HG02852 (cell line): ENCODE results near the gene KRT28.
"Not testable (repeated sequence)": the region's sequence is repeated elsewhere in the genome, so short reads cannot be mapped to it uniquely, and the experiment has no call there.

Experiments
- ATAC-seq: cut with Tn5 transposase; IDR thresholded peaks from one replicate; pipeline ENCODE4 v1.9.1; 2021; ENCODE audit warnings: mild to moderate bottlenecking, moderate library complexity; ENCODE audit not compliant: unreplicated experiment

Gene KRT28

GRCh38 chr17:40779181-40779909, 20.4 kb downstream of the KRT28 start:
- no peak for ATAC-seq

DNA sequence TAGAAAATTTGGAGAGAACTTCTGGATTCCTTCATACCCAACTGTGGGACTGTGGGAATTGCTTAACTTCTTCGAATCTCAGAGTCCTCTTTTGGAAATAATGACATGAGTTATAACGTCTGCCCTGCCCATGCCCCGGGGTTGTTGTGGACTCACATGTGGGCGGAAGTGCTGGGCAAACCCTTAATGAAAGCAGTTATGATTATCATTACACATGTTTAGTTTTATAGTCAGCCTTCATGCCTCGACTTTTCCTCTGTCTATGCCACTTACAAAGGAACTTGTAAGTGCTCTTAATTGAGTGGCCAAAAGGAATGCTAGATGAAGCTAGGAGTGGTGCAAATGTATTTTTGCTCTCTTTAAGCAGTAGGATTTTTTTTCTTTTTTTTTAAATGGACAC, 21.3 kb downstream of the KRT28 start:
- no peak for ATAC-seq

DNA sequence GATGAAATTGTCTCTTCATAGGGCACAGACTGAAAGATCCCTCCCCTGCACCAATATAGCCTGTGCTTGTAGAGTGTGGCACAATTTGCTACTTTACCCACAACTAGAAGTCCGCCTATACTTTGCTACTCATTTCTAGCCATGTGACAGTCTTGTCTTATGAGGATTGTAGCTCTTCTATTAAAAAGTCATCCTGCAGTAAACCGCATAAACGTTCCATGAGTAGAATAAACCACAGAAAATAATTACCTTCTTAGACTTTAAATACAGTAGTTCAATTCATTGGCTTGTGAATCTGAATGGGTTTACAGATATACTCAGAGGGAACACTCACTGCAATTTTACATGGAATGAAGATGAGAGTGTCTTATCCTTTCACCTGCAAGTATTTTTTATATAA, 21.8 kb downstream of the KRT28 start:
- ATAC-seq: no peak

DNA sequence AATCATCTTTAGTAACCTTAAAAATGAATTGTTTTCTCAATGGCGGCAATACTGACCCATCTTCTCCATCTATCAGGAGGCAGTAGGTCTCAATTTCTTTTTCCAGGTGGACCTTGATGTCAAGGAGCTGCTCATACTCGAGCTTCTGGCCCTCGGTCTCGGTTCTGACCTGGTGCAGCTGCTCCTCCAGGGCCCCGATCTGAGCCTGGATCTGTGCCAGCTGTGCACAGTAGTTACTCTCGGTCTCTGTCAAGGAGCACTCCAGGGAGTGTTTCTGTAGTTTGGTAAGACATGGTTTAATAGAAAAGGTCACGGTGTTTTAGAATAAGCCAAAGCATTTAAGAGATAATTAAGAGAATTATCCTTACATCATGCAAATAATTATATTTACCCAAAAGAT, 22.3 kb downstream of the KRT28 start:
- no peak for ATAC-seq

- ATAC-seq: no peak
These were observed 23.8 kb downstream of the KRT28 start for GRCh38 chr17:40775945-40776344.

DNA sequence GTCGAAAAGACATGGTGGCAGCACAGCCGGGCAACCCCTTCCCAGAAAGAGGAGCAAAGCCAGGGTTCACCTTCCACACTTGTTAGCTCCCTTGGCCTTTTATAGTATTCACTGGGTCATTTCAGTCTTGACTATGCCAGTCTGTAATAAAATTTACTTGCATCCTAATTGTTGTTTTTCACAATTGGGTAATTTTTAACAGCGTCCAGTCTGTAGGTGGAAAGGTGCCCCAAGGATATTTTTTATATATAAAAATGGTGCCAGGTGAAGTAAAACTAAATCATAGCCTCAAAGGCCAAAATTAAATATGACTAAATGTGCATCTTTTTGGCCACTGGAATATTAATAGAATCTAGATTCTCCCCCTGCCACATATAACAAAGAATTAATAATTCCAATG, 27.7 kb downstream of the KRT28 start, which contains the start of gene KRT26:
Gene KRT26 (minus strand): TSS at position 101 of the 400 bp plus-strand sequence. CDS start 88 bp downstream, at position 13.
- ATAC-seq: no peak

GRCh38 chr17:40765657-40766056, 34.1 kb downstream of the KRT28 start:
- no peak for ATAC-seq

- no peak for ATAC-seq
These were observed 36.0 kb downstream of the KRT28 start for GRCh38 chr17:40763752-40764151.

DNA sequence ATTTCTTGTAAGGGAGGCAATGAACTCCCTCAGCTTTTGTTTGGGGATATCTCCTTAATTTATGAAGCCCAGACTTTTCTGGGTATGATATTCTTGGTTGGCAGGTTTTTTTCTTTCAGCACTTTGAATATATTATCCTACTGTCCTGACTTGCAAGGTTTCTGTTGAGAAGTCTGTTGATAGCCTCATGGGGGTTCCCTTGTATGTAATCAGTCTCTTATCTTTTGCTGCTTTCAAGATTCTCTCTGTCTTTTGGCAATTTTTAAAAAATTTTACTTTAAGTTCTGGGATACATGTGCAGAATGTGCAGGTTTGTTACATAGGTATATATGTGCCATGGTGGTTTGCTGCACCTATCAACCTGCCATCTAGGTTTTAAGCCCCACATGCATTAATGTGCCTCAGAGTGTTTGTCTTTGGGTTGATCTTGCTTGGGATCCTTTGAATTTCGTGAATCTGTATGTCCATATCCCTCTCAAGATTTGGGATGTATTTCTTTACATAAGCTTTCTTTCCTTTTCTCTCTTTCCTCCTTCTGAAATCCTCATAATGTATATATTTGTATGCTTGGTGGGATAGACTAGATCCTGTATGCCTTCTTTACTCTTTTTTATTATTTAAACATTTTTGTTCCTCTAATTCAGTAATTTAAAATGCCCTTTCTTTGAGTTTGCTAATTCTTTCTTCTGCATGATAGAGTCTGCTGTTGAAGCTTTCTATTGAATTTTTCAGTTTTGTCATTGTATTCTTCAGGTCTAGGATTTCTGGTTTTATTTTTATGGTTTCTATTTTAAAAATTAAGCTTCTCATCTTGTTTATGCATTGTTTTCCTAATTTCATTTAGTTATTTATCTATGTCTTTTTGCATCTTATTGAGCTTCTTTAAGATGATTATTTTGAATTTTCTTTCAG, 39.4 kb downstream of the KRT28 start:
- no peak for ATAC-seq

DNA sequence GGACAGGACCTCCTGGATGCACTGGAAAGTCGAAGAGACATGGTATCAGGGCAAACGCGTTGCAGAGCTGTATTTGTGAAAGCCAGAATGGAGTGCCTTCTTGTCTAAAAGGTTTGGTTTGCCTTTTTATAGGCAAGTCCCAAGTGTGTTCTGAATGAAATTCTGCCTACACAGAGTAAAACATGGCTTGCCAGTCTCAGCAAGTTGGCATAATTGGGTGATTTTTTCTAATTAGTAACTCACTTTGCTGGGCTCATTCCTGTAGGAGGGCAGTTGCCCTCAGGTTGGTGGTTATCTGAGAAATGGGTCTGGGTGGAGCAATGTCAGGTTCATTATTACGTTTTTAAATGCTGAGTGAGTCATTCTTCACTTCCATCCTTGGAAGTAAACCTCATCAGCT, 44.5 kb downstream of the KRT28 start, which contains the start of gene KRT25:
Gene KRT25 (minus strand): TSS at position 101 of the 400 bp plus-strand sequence. CDS start 60 bp downstream, at position 41.
- no peak for ATAC-seq

GRCh38 chr17:40753804-40754203, 46.0 kb downstream of the KRT28 start:
- no peak for ATAC-seq

DNA sequence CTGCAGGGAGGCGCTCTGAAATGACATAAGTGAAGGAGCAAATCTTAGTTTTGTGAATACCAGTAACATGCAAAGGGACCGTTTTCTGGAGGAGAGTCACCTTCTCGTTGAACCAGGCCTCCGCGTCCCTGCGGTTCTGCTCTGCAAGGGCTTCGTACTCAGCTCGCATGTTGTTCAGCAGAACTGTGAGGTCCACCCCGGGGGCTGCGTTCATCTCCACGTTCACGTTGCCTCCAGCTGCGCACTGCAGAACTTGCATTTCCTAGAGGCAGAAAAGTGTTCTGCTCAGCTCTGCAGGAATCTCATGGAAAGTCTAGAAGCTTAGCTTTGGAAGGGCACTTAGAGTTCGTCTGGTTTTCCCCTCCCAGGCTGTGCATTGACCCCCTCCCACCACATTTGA, 48.7 kb downstream of the KRT28 start:
- no peak for ATAC-seq

GRCh38 chr17:40750391-40750790, 49.4 kb downstream of the KRT28 start:
- no peak for ATAC-seq

DNA sequence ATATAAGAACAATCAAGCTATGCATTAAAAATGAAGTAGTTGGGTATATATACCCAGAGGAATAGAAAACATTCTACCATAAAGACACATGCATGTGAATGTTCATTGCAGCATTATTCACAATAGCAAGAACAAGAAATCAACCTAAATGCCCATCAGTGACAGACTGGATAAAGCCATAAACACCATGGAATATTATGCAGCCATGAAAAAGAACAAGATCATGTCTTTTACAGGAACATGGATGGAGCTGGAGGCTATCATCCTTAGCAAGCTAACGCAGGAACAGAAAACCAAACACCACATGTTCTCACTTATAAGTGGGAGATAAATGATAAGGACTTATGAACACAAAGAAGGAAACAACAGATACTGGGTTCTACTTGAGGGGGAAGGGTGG, 51.1 kb downstream of the KRT28 start:
- not testable (repeated sequence) for ATAC-seq
